ENCODE measurements around the gene SDF4.

- TF ChIP-seq CTCF (IDR thresholded peaks at IDR 0.05) (no peak), EP300 (IDR thresholded peaks at IDR 0.05) (no peak), POLR2A (IDR thresholded peaks at IDR 0.05) (no peak)
These were observed 34.0 kb downstream of the SDF4 start for GRCh38 chr1:1197551-1198422.

Measured in suprapubic skin (tissue), 3 donors.